B cell (primary cell): Measurements from ENCODE around the gene IRAK1. TPM values are rescaled to one million over a fixed set of nuclear protein-coding genes. Genes with fewer than 3 reads are reported as not detected.

ENCODE experiments used
- ATAC-seq: fragments of 200-7000 bp; cut with Tn5 transposase; one replicate; pipeline ENCODE4 v1.10.0; 2021; ENCODE audit warnings: low read depth, mild to moderate bottlenecking, moderate number of reproducible peaks, moderate library complexity
- CTCF ChIA-PET: fragments of 350-600 bp; sonication (Branson Sonifier 250); formaldehyde crosslinking; loops from one replicate; lab custom pipeline; 2021; ENCODE audit warnings: antibody characterized with exemption, inconsistent platforms; lab: Charles Lee
- POLR2A ChIA-PET: fragments of 350-600 bp; sonication (Branson Sonifier 250); formaldehyde crosslinking; loops from one replicate; lab custom pipeline; 2021; ENCODE audit warnings: antibody characterized with exemption; lab: Charles Lee
- DNase-seq: peaks from one replicate; pipeline ENCODE4 v3.0.0; 2013
- H2AFZ ChIP-seq: 2 replicates; pipeline ENCODE4 v1.6.1; 2012; ENCODE audit warnings: mild to moderate bottlenecking, low read depth, low read length; ENCODE audit not compliant: insufficient read depth, poor library complexity, severe bottlenecking
- H3K27ac ChIP-seq, 2 donors: 1 replicate in 1 of 2; 2 replicates in 1 of 2; pipeline ENCODE4 v1.5.1; 2012 to 2013; ENCODE audit warnings: low read length in 2 of 2, mild to moderate bottlenecking in 2 of 2, moderate library complexity in 1 of 2
- H3K27me3 ChIP-seq, 4 experiments: fragments of 200-600 bp in 1 of 4; sonication (generic) in 1 of 4; replicated peaks in 1 of 4; 1 replicate in 2 of 4; 2 replicates in 2 of 4; pipeline versions ENCODE4 v1.6.1 to v1.7.0; 2013 to 2016; ENCODE audit warnings: low read length in 3 of 4, mild to moderate bottlenecking in 2 of 4, mixed read lengths in 1 of 4, moderate library complexity in 1 of 4; ENCODE audit not compliant: insufficient read depth in 4 of 4, control insufficient read depth in 3 of 4; ENCODE audit errors: control extremely low read depth in 1 of 4
- H3K36me3 ChIP-seq, 2 experiments: replicated peaks in 1 of 2; 1 replicate in 1 of 2; 2 replicates in 1 of 2; pipeline versions ENCODE4 v1.6.1 to v1.7.1; 2013; ENCODE audit warnings: low read length in 1 of 2; ENCODE audit not compliant: insufficient read depth in 2 of 2, control insufficient read depth in 1 of 2; ENCODE audit errors: control extremely low read depth in 1 of 2, extremely low read depth in 1 of 2
- H3K4me1 ChIP-seq, 2 donors: fragments of 200-600 bp in 1 of 2; sonication (generic) in 1 of 2; 1 replicate in 1 of 2; 2 replicates in 1 of 2; pipeline versions ENCODE4 v1.5.1 to v1.6.1; 2013 to 2017; ENCODE audit warnings: low read length in 2 of 2; ENCODE audit not compliant: control insufficient read depth in 2 of 2, insufficient read depth in 2 of 2
- H3K4me2 ChIP-seq: replicated peaks from 2 replicates; pipeline ENCODE3; 2012; ENCODE audit warnings: mild to moderate bottlenecking, low read depth, low read length; ENCODE audit not compliant: poor library complexity, severe bottlenecking
- H3K4me3 ChIP-seq, 5 experiments: fragments of 200-600 bp in 1 of 5; sonication (generic) in 1 of 5; 1 replicate in 3 of 5; 2 replicates in 2 of 5; pipeline versions ENCODE4 v1.5.1 to v1.7.0; 2011 to 2016; ENCODE audit warnings: low read length in 4 of 5, mild to moderate bottlenecking in 4 of 5, low read depth in 2 of 5, control low read depth in 1 of 5, moderate library complexity in 1 of 5; ENCODE audit not compliant: insufficient read depth in 1 of 5; ENCODE audit errors: control extremely low read depth in 1 of 5, extremely low read depth in 1 of 5
- H3K79me2 ChIP-seq: fragments of 200-600 bp; sonication (generic); one replicate; pipeline ENCODE4 v1.6.0; 2016; ENCODE audit warnings: low read length; ENCODE audit not compliant: control insufficient read depth, insufficient read depth
- H3K9ac ChIP-seq: fragments of 200-600 bp; sonication (generic); 2 replicates; pipeline ENCODE4 v1.6.1; 2017; ENCODE audit warnings: mild to moderate bottlenecking, low read length, moderate library complexity
- H3K9me3 ChIP-seq, 3 donors: one replicate each; pipeline versions ENCODE4 v1.6.1 to v1.7.1; 2013; ENCODE audit warnings: low read length in 2 of 3; ENCODE audit not compliant: control insufficient read depth in 2 of 3, insufficient read depth in 1 of 3; ENCODE audit errors: control extremely low read depth in 1 of 3
- H4K20me1 ChIP-seq: 2 replicates; pipeline ENCODE4 v1.6.0; 2012; ENCODE audit warnings: mild to moderate bottlenecking, low read length; ENCODE audit not compliant: insufficient read depth, control insufficient read depth, poor library complexity, severe bottlenecking
- H3K27ac Mint-ChIP-seq: one replicate; pipeline ENCODE4 v1.8.0; 2021; ENCODE audit warnings: mixed read lengths
- H3K27me3 Mint-ChIP-seq: one replicate; pipeline ENCODE4 v1.8.0; 2021; ENCODE audit warnings: mixed read lengths
- H3K4me1 Mint-ChIP-seq: one replicate; pipeline ENCODE4 v1.8.0; 2021; ENCODE audit warnings: mixed read lengths
- H3K4me3 Mint-ChIP-seq: one replicate; pipeline ENCODE4 v1.8.0; 2021; ENCODE audit warnings: mixed read lengths
- H3K9me3 Mint-ChIP-seq: one replicate; pipeline ENCODE4 v1.8.0; 2022; ENCODE audit warnings: mixed read lengths; ENCODE audit not compliant: insufficient read depth
- EZH2 ChIP-seq: IDR thresholded peaks from 2 replicates; pipeline ENCODE4 v1.6.1; 2012; ENCODE audit warnings: borderline replicate concordance, low read depth, mild to moderate bottlenecking, moderate library complexity, low read length; ENCODE audit not compliant: insufficient read depth, poor library complexity, severe bottlenecking
- WGBS: methylation state at CpG from one replicate; pipeline ENCODE4 v1.1.5; 2013; ENCODE audit warnings: missing lambda C conversion rate; ENCODE audit not compliant: insufficient coverage; 5-methylcytosine and 5-hydroxymethylcytosine counted together
- intact Hi-C: fragments of 100-400 bp; cut with micrococcal nuclease; formaldehyde crosslinking; loops from one replicate; pipeline ENCODE4 v1.10.0; 2022
- polyA plus RNA-seq: library from polyadenylated mRNA; depleted of rRNA; stranded (reverse); fragments of >200 nt; gene quantifications from 2 replicates; pipeline ENCODE4 v1.2.3, GENCODE V29; 2012
- total RNA-seq, 2 donors: library from RNA; stranded (reverse); fragments of 120-200 nt in 1 of 2; gene quantifications; 1 replicate in 1 of 2; 2 replicates in 1 of 2; pipeline versions ENCODE4 v1.2.3 to v1.2.4, GENCODE V29; 2013 to 2022
- TF ChIP-seq, protein P1 (sequence below): fragments of 200-600 bp; IDR thresholded peaks from one replicate; pipeline ENCODE4 v1.8.0; 2022; ENCODE audit warnings: antibody characterized with exemption, mild to moderate bottlenecking

IRAK1 gene
- total and polyA plus RNA-seq, 2 donors (not counting 1 experiment from before 2014, with no cell fraction given): 112 to 118 TPM

DNA sequence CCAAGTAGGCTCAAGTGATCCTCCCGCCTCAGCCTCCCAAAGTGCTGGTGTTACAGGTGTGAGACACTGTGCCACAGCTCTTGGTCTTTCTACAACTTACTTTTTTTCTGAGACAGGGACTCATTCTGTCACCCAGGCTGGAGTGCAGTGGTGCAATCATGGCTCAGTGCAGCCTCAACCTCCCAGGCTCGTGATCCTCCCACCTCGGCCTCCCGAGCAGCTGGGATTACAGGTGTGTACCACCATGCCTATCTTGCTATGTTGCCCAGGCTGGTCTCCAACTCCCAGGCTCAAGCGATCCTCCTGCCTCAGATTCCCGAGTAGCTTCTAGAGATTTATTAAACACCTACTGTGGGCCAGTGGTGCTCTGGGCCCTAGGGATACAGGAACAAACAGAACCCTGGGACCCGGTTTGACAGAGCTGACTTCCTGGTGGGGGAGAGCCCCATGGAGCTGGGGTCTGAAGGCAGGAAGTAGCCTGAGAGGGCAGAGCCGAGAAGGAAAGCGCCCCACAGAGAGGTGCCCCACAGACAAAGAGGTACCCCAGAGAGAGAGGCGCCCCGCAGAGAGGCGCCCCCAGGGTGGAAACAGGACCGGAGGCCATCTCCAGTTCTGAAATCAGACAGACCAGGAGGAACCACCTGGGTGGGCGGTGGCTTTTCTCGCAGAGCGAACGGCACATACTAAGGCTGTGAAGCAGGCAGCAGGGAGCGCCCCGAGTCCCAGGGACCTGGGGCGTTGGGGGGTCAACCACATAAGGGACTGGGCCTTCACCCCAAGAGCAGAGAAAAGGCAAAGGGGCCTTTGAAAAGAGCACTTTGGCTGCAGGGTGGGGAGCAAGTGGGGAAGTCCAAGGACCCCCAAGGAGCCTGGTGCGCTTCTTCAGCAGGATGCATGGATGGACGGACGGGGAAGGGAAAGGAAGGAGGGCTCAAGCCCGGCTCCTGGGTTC, 5.0 kb downstream of the IRAK1 start:
- peaks cover 17% of the 10 kb centered on the region for H3K4me1 Mint-ChIP-seq
- Histone ChIP-seq H2AFZ (no peak overlapping the region), H3K27me3 (no peaks in the 10 kb centered on the region), H3K27ac (no peak overlapping the region), H3K79me2 (peaks cover 26% of the 10 kb centered on the region), H3K4me3 (no peak overlapping the region), H3K4me1 (peaks cover 0 to 24% of the 10 kb centered on the region in 2 donors), H3K4me2 (no peak overlapping the region), H4K20me1 (no peaks in the 10 kb centered on the region), H3K9me3 (no peaks in the 10 kb centered on the region), H3K36me3 (peaks cover 0 to 53% of the 10 kb centered on the region in 2 experiments), H3K9ac (no peak overlapping the region)
- H3K27me3 Mint-ChIP-seq: no peaks in the 10 kb centered on the region
- DNase-seq: no peak
- H3K4me3 Mint-ChIP-seq: no peak overlapping the region
- no peak for TF ChIP-seq EZH2
- TF ChIP-seq, protein P1, sequence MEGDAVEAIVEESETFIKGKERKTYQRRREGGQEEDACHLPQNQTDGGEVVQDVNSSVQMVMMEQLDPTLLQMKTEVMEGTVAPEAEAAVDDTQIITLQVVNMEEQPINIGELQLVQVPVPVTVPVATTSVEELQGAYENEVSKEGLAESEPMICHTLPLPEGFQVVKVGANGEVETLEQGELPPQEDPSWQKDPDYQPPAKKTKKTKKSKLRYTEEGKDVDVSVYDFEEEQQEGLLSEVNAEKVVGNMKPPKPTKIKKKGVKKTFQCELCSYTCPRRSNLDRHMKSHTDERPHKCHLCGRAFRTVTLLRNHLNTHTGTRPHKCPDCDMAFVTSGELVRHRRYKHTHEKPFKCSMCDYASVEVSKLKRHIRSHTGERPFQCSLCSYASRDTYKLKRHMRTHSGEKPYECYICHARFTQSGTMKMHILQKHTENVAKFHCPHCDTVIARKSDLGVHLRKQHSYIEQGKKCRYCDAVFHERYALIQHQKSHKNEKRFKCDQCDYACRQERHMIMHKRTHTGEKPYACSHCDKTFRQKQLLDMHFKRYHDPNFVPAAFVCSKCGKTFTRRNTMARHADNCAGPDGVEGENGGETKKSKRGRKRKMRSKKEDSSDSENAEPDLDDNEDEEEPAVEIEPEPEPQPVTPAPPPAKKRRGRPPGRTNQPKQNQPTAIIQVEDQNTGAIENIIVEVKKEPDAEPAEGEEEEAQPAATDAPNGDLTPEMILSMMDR: no peak
- CTCF ChIA-PET: interaction anchor here (0.7 to 2.9 kb wide), 11 partner anchors 8 to 518 kb away, joined by 3 to 21 read pairs (median 5); no protein-coding TSS in a partner anchor
- ATAC-seq: no peak
- no peaks in the 10 kb centered on the region for H3K9me3 Mint-ChIP-seq
- H3K27ac Mint-ChIP-seq: no peak overlapping the region
- WGBS: 85% methylated on average over 12 of the region's 24 CpGs
- intact Hi-C loops: no loop called here
- POLR2A ChIA-PET: interaction anchor here (0.7 to 1.4 kb wide), 3 partner anchors 22 to 527 kb away, joined by 4 to 8 read pairs (median 4); partner anchors contain the start of gene ARHGAP4
